HCT116 (cell line): ENCODE measurements around the gene LGALS3.

Experiments used
- ATF3 ChIP-seq: IDR thresholded peaks from 2 replicates; pipeline ENCODE4 v1.6.1; 2012
- CBX3 ChIP-seq: IDR thresholded peaks from 2 replicates; pipeline ENCODE4 v1.6.1; 2012; ENCODE audit warnings: low read depth
- CTCF ChIP-seq, 3 experiments: fragments of 200-600 bp in 1 of 3; sonication (generic) in 1 of 3; IDR thresholded peaks in 2 of 3; conservative IDR thresholded peaks in 1 of 3; 2 replicates each; pipeline ENCODE4 v1.5.1; 2012 to 2017; ENCODE audit warnings: low read depth in 2 of 3, low read length in 2 of 3, antibody characterized with exemption in 1 of 3, borderline replicate concordance in 1 of 3, control low read depth in 1 of 3, mild to moderate bottlenecking in 1 of 3, mixed read lengths in 1 of 3, mixed run types in 1 of 3, moderate library complexity in 1 of 3; ENCODE audit not compliant: insufficient read depth in 1 of 3
- EZH2 ChIP-seq: fragments of 200-600 bp; sonication (generic); IDR thresholded peaks from 2 replicates; pipeline ENCODE4 v1.6.1; 2017; ENCODE audit warnings: antibody characterized with exemption, mixed run types
- MAX ChIP-seq: IDR thresholded peaks from 2 replicates; pipeline ENCODE4 v1.6.1; 2012
- POLR2A ChIP-seq: IDR thresholded peaks from 2 replicates; pipeline ENCODE4 v1.7.0; 2011; ENCODE audit warnings: borderline replicate concordance; ENCODE audit not compliant: insufficient read depth, insufficient read length; ENCODE audit errors: extremely low read depth
- POLR2AphosphoS5 ChIP-seq: IDR thresholded peaks from 2 replicates; pipeline ENCODE4 v1.6.1; 2011; ENCODE audit warnings: mild to moderate bottlenecking, low read depth, low read length, moderate library complexity
- RAD21 ChIP-seq: IDR thresholded peaks from 2 replicates; pipeline ENCODE4 v1.6.1; 2012; ENCODE audit warnings: low read depth, mild to moderate bottlenecking
- REST ChIP-seq: IDR thresholded peaks from 2 replicates; pipeline ENCODE4 v1.6.1; 2012; ENCODE audit warnings: low read depth
- SIN3A ChIP-seq: IDR thresholded peaks from 2 replicates; pipeline ENCODE4 v1.6.1; 2012; ENCODE audit warnings: low read depth
- YY1 ChIP-seq: IDR thresholded peaks from 2 replicates; pipeline ENCODE4 v1.6.1; 2011; ENCODE audit warnings: low read length, low read depth, moderate library complexity, mild to moderate bottlenecking; ENCODE audit not compliant: insufficient replicate concordance; ENCODE audit errors: extremely low read depth
- ZFX ChIP-seq: fragments of 450-650 bp; IDR thresholded peaks from 2 replicates; pipeline ENCODE4 v1.6.1; 2017
- ZNF274 ChIP-seq: fragments of 200-500 bp; sonication (Bioruptor generic); IDR thresholded peaks from 2 replicates; pipeline ENCODE4 v1.6.1; 2014; ENCODE audit warnings: mild to moderate bottlenecking, low read depth, low read length, inconsistent platforms

GRCh38 chr14:55142466-55142865, 13.4 kb downstream of the LGALS3 start:
- no peak for TF ChIP-seq POLR2AphosphoS5
- no peak for TF ChIP-seq ZNF274
- no peak for TF ChIP-seq CTCF (IDR thresholded peaks at IDR 0.05 in 2 of 3, conservative IDR thresholded peaks at IDR 0.05 in 1 of 3; ENCODE audit: borderline replicate concordance in 1 of 3, insufficient read depth in 1 of 3, low read depth in 2 of 3, low read length in 2 of 3)
- TF ChIP-seq ZFX = no peak
- TF ChIP-seq EZH2 = no peak
- TF ChIP-seq POLR2A = no peak
- TF ChIP-seq SIN3A = no peak
- TF ChIP-seq REST = no peak
- no peak for TF ChIP-seq CBX3
- no peak for TF ChIP-seq MAX
- no peak for TF ChIP-seq ATF3
- no peak for TF ChIP-seq RAD21
- no peak for TF ChIP-seq YY1
